Aorta (tissue), 5 donors: Measurements from ENCODE around the gene ERVW-1. TPM values are rescaled to one million over a fixed set of nuclear protein-coding genes. Genes with fewer than 3 reads are reported as not detected.
"Not testable (repeated sequence)": the region's sequence is repeated elsewhere in the genome, so short reads cannot be mapped to it uniquely, and the experiment has no call there.

ENCODE experiments used
- ATAC-seq: fragments of 200-7000 bp; cut with Tn5 transposase; one replicate; pipeline ENCODE4 v1.9.1; 2022; ENCODE audit warnings: moderate library complexity; ENCODE audit not compliant: low FRiP score
- DNase-seq, 2 donors: peaks; one replicate each; pipeline ENCODE4 v3.0.0-alpha.2; 2020
- H3K27ac ChIP-seq, 2 donors: one replicate each; pipeline ENCODE4 v1.5.1; 2013; ENCODE audit warnings: low read length in 2 of 2, mild to moderate bottlenecking in 2 of 2, moderate library complexity in 2 of 2, control low read depth in 1 of 2, inconsistent platforms in 1 of 2, low read depth in 1 of 2
- H3K27me3 ChIP-seq, 2 donors: one replicate each; pipeline ENCODE4 v1.6.1; 2013; ENCODE audit warnings: control low read depth in 1 of 2, low read length in 1 of 2, mild to moderate bottlenecking in 1 of 2, moderate library complexity in 1 of 2; ENCODE audit not compliant: insufficient read depth in 2 of 2, control insufficient read depth in 1 of 2
- H3K36me3 ChIP-seq, 2 donors: one replicate each; pipeline ENCODE4 v1.6.1; 2013; ENCODE audit warnings: control low read depth in 1 of 2, low read length in 1 of 2, mild to moderate bottlenecking in 1 of 2; ENCODE audit not compliant: insufficient read depth in 2 of 2, control insufficient read depth in 1 of 2
- H3K4me1 ChIP-seq, 2 donors: one replicate each; pipeline ENCODE4 v1.6.1; 2013; ENCODE audit warnings: low read length in 2 of 2, control low read depth in 1 of 2, mild to moderate bottlenecking in 1 of 2, moderate library complexity in 1 of 2; ENCODE audit not compliant: insufficient read depth in 2 of 2, control insufficient read depth in 1 of 2
- H3K4me3 ChIP-seq, 2 donors: one replicate each; pipeline ENCODE4 v1.5.1; 2013; ENCODE audit warnings: low read length in 2 of 2, control low read depth in 1 of 2, mild to moderate bottlenecking in 1 of 2
- H3K9me3 ChIP-seq: one replicate; pipeline ENCODE4 v1.6.1; 2013; ENCODE audit warnings: mild to moderate bottlenecking, low read length; ENCODE audit not compliant: control insufficient read depth
- WGBS, 2 donors: extraction: QIAGEN DNeasy Blood & Tissue Kit; methylation state at CpG; one replicate each; pipeline ENCODE4 v1.1.7; 2013; 5-methylcytosine and 5-hydroxymethylcytosine counted together
- intact Hi-C, 2 donors: fragments of 100-400 bp; cut with DNase I; formaldehyde crosslinking; loops; one replicate each; pipeline versions ENCODE4 v1.14.2 to v1.15.0; 2022
- long read RNA-seq, 2 donors: library from polyadenylated mRNA; unstranded; transcript quantifications; one replicate each; pipeline ENCODE4 v2.0.0, GENCODE V29; 2020 to 2021
- polyA plus RNA-seq, 2 donors: library from polyadenylated mRNA; stranded (reverse); fragments of 200-250 nt; gene quantifications; one replicate each; pipeline ENCODE4 v1.2.3, GENCODE V29; 2013
- total RNA-seq, 2 donors: library from RNA; stranded (reverse); fragmentation: NEBNext Ultra II Directional; extraction: Animal tissue kit (Norgen Biotek cat#: 25700); gene quantifications; one replicate each; pipeline ENCODE4 v1.2.1, GENCODE V29; 2021
- donor health status: healthy with polysubstance abuse.
- donor health status: Bipolar disorder and iron deficiency.
- donor health status: DM: no; HTN: no; CAD: no.
- donor health status: DM: no; HTN: no; CAD: no.
- donor health status: DM: yes; HTN: yes; CAD: no.

ERVW-1 gene
- total RNA-seq (not detected), polyA plus RNA-seq (not detected)
- long read RNA-seq, donor 1, result 0 reads
- long read RNA-seq, donor 2, result 0 reads

- intact Hi-C loops, H3K4me3 ChIP-seq, H3K4me1 ChIP-seq, H3K36me3 ChIP-seq, H3K27me3 ChIP-seq, H3K27ac ChIP-seq, DNase-seq, ATAC-seq, H3K9me3 ChIP-seq: not testable (repeated sequence)
- WGBS, 2 donors, result 93% methylated on average over 11 of the region's 11 CpGs
Measured at GRCh38 chr7:92477681-92478080, at the start of gene ERVW-1. Gene ERVW-1, minus strand, starts transcription at chr7:92477946. Its CDS starts 7,565 bp downstream, at chr7:92470381.

GRCh38 chr7:92523110-92523509, 45.4 kb upstream of the ERVW-1 start:
- Histone ChIP-seq H3K4me3 (no peak overlapping the region), H3K4me1 (peaks cover 0 to 2% of the 10 kb centered on the region in 2 donors), H3K9me3 (no peaks in the 10 kb centered on the region), H3K36me3 (no peaks in the 10 kb centered on the region), H3K27ac (no peak overlapping the region), H3K27me3 (no peaks in the 10 kb centered on the region)
- intact Hi-C loops, result no loop called here
- 90 to 91% methylated on average over 2 of the region's 2 CpGs for WGBS, 2 donors
- ATAC-seq (no peak), DNase-seq (no peak)

GRCh38 chr7:92520024-92520423, 42.3 kb upstream of the ERVW-1 start:
- H3K27me3 ChIP-seq, result no peaks in the 10 kb centered on the region
- WGBS, 2 donors, result 83 to 89% methylated on average over 1 of the region's 1 CpG
- H3K36me3 ChIP-seq, result peaks cover 0 to 4% of the 10 kb centered on the region in 2 donors
- H3K27ac ChIP-seq, result no peak overlapping the region
- H3K4me3 ChIP-seq, result no peak overlapping the region
- ATAC-seq, result no peak
- H3K9me3 ChIP-seq, result no peaks in the 10 kb centered on the region
- H3K4me1 ChIP-seq, result no peaks in the 10 kb centered on the region
- intact Hi-C loops, result no loop called here
- DNase-seq, result no peak

- peaks cover 0 to 4% of the 10 kb centered on the region in 2 donors for H3K36me3 ChIP-seq
- 82 to 84% methylated on average over 3 of the region's 3 CpGs for WGBS, 2 donors
Measured at GRCh38 chr7:92517631-92518030, 39.9 kb upstream of the ERVW-1 start.

GRCh38 chr7:92513167-92513902, 35.6 kb upstream of the ERVW-1 start:
- intact Hi-C loops, result no loop called here
- no peak overlapping the region for H3K4me3 ChIP-seq
- no peak overlapping the region for H3K27ac ChIP-seq
- peaks cover 0 to 4% of the 10 kb centered on the region in 2 donors for H3K36me3 ChIP-seq
- H3K4me1 ChIP-seq, result no peaks in the 10 kb centered on the region
- DNase-seq (no peak), ATAC-seq (no peak)
- H3K9me3 ChIP-seq, result no peaks in the 10 kb centered on the region
- no peaks in the 10 kb centered on the region for H3K27me3 ChIP-seq
- 59% methylated on average over 3 of the region's 3 CpGs for WGBS, 2 donors

More at GRCh38 chr7:92517631-92518030, 39.9 kb upstream of the ERVW-1 start:
- Histone ChIP-seq H3K4me1 (no peaks in the 10 kb centered on the region), H3K4me3 (no peak overlapping the region), H3K9me3 (no peaks in the 10 kb centered on the region), H3K27me3 (no peaks in the 10 kb centered on the region), H3K27ac (no peak overlapping the region)
- intact Hi-C loops, result no loop called here
- DNase-seq (no peak), ATAC-seq (no peak)

GRCh38 chr7:92508946-92509345, 31.2 kb upstream of the ERVW-1 start:
- Histone ChIP-seq H3K4me3 (no peak overlapping the region), H3K9me3 (no peaks in the 10 kb centered on the region), H3K27ac (no peak overlapping the region), H3K27me3 (no peaks in the 10 kb centered on the region), H3K36me3 (peaks cover 0 to 2% of the 10 kb centered on the region in 2 donors), H3K4me1 (no peaks in the 10 kb centered on the region)
- intact Hi-C loops, result no loop called here
- 90 to 94% methylated on average over 5 of the region's 5 CpGs for WGBS, 2 donors
- DNase-seq, result no peak
- ATAC-seq, result no peak

GRCh38 chr7:92506363-92506762, 28.6 kb upstream of the ERVW-1 start:
- H3K4me3 ChIP-seq, result no peak overlapping the region
- no peaks in the 10 kb centered on the region for H3K4me1 ChIP-seq
- ATAC-seq (no peak), DNase-seq (no peak)
- intact Hi-C loops, result no loop called here
- no peaks in the 10 kb centered on the region for H3K27me3 ChIP-seq
- no peaks in the 10 kb centered on the region for H3K9me3 ChIP-seq
- 79 to 86% methylated on average over 2 of the region's 2 CpGs for WGBS, 2 donors
- no peak overlapping the region for H3K27ac ChIP-seq
- peaks cover 0 to 2% of the 10 kb centered on the region in 2 donors for H3K36me3 ChIP-seq

- ATAC-seq, result no peak
- intact Hi-C loops, result no loop called here
- H3K9me3 ChIP-seq, result no peaks in the 10 kb centered on the region
- no peaks in the 10 kb centered on the region for H3K4me1 ChIP-seq
- no peak overlapping the region for H3K4me3 ChIP-seq
- no peak overlapping the region for H3K27ac ChIP-seq
- no peaks in the 10 kb centered on the region for H3K27me3 ChIP-seq
- no peak for DNase-seq
- WGBS, 2 donors, result 85 to 91% methylated on average over 3 of the region's 3 CpGs
- peaks cover 0 to 4% of the 10 kb centered on the region in 2 donors for H3K36me3 ChIP-seq
Measured at GRCh38 chr7:92504563-92504962, 26.8 kb upstream of the ERVW-1 start.

- Histone ChIP-seq H3K4me1 (no peaks in the 10 kb centered on the region), H3K9me3 (no peaks in the 10 kb centered on the region), H3K27ac (no peak overlapping the region), H3K4me3 (no peak overlapping the region), H3K36me3 (peaks cover 0 to 4% of the 10 kb centered on the region in 2 donors), H3K27me3 (no peaks in the 10 kb centered on the region)
- no peak for DNase-seq
- ATAC-seq, result no peak
- intact Hi-C loops, result no loop called here
- 94 to 100% methylated on average over 2 of the region's 2 CpGs for WGBS, 2 donors
Measured at GRCh38 chr7:92503767-92504166, 26.0 kb upstream of the ERVW-1 start.
